HG03571 (cell line): ENCODE results near the gene CD28.
A peak's percentile ranks its signal among the peaks of the same experiment; 100 is the strongest.
"Not testable (repeated sequence)": the region's sequence is repeated elsewhere in the genome, so short reads cannot be mapped to it uniquely, and the experiment has no call there.

Experiments
- ATAC-seq: cut with Tn5 transposase; IDR thresholded peaks from one replicate; pipeline ENCODE4 v1.9.1; 2021; ENCODE audit not compliant: unreplicated experiment

Gene CD28

GRCh38 chr2:203685789-203686420 lies 20.5 kb upstream of the CD28 start:
- no peak for ATAC-seq

- ATAC-seq: no peak
Observed at GRCh38 chr2:203687165-203687564, 19.3 kb upstream of the CD28 start.

- ATAC-seq: peak; percentile 66
Observed at GRCh38 chr2:203688798-203689197, 17.6 kb upstream of the CD28 start.

GRCh38 chr2:203689426-203690116 lies 16.9 kb upstream of the CD28 start:
- ATAC-seq: peak; percentile 59

- ATAC-seq: peak; percentile 26
Observed at GRCh38 chr2:203690117-203690431, 16.4 kb upstream of the CD28 start.

GRCh38 chr2:203690441-203691047 lies 15.9 kb upstream of the CD28 start:
- no peak for ATAC-seq

- no peak for ATAC-seq
Observed at GRCh38 chr2:203691149-203691548, 15.3 kb upstream of the CD28 start.

GRCh38 chr2:203692031-203692710 lies 14.3 kb upstream of the CD28 start:
- ATAC-seq: no peak

- ATAC-seq: no peak
Observed at GRCh38 chr2:203693242-203693879, 13.1 kb upstream of the CD28 start.

- ATAC-seq: no peak
Observed at GRCh38 chr2:203694191-203694590, 12.2 kb upstream of the CD28 start.

GRCh38 chr2:203697190-203697589 lies 9.2 kb upstream of the CD28 start:
- no peak for ATAC-seq

GRCh38 chr2:203697763-203698162 lies 8.7 kb upstream of the CD28 start:
- ATAC-seq: not testable (repeated sequence)

- not testable (repeated sequence) for ATAC-seq
Observed at GRCh38 chr2:203698410-203698809, 8.0 kb upstream of the CD28 start.

- ATAC-seq: no peak
Observed at GRCh38 chr2:203704430-203704829, 2.0 kb upstream of the CD28 start.

GRCh38 chr2:203705178-203705577 lies 1.3 kb upstream of the CD28 start:
- no peak for ATAC-seq

GRCh38 chr2:203707530-203707929 lies 1.1 kb downstream of the CD28 start:
- no peak for ATAC-seq

GRCh38 chr2:203708846-203709396 lies 2.5 kb downstream of the CD28 start:
- ATAC-seq: no peak

- no peak for ATAC-seq
Observed at GRCh38 chr2:203709416-203710040, 3.1 kb downstream of the CD28 start.

- no peak for ATAC-seq
Observed at GRCh38 chr2:203710226-203710625, 3.8 kb downstream of the CD28 start.

- no peak for ATAC-seq
Observed at GRCh38 chr2:203710952-203711351, 4.5 kb downstream of the CD28 start.

GRCh38 chr2:203711399-203711798 lies 5.0 kb downstream of the CD28 start:
- ATAC-seq: no peak
